Activated CD8-positive, alpha-beta memory T cell treated with anti-CD3 and anti-CD28 coated beads, Interleukin-2, amount 50 U/mL, for 4 hours (primary cell): ENCODE data around the gene DPF1.
A peak's percentile ranks its signal among the peaks of the same experiment; 100 is the strongest.

ENCODE experiments used
- DNase-seq: peaks from one replicate; pipeline ENCODE4 v3.0.0-alpha.2; 2020

DPF1 gene

DNA sequence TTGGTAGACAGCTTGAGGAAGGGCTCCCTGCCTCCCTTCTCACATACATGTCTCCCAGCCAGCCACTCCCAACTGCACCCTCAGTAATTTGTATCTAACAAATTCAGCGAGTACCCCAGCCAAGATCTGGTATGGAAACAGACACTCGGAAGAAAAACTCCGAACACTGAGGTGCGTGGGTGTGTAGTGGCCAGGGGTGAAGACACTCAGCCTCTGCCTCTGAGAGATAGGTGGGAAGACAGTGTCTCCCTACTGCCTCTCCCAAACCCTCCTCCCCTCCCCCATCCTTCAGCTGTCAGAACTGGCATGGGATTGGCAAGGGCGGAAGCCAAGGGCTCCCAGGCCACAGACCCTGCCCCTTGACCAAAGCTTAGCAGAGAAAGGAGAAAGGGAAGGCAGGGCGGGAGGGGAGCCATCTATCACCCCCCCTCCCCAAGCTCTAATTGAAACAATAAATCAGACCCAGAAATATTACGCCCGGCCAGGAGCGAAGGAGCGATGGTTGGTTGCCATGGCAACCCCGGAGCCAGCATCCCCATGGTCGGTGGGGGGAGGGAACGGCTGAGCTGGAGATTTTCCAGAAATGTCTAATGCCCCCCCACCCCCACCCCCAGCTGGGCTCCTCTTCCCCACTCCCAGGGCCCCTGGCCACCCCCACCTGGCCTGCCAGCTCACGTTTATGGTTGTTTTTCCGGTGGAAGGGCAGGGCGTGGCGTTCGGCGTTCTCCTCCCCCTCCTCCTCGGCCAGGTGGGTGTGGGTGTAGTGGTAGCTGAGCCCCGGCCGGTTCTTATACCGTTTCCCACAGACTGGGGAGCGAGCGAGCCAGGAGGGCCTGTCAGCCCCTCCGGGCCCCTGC lies 7.0 kb downstream of the DPF1 start:
- no peak for DNase-seq

DNA sequence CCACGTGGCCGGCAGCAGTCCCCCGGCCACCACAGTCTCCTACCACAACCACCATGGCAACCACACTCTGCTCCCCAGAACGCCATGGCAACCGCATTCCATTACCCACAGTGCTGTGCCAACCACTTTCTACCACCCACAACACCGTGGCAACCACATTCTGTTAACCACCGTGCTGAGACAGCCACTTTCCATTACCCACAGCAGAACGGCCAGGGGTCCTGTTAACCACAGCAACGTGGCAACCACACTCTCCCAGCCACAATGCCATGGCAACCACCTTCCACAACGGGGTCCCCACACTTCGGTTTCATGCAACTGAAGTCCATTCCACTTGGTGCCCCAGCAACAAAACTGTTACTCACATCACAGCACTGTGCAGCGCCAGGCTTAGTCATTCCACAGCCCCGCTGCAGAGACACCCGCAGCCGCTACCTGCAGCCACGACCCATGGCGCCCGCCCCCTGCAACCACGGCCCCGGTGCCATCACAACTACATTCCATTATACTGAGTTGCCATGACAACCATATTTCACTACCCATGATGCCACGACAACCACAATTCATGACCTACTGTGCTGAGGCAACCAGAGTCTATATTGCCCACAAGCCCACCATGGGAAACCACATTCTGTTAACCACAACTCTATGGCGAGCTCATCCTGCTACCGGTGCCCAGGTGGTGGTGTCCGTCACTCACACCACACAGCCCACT lies 10.0 kb downstream of the DPF1 start:
- peak; percentile 64 for DNase-seq

DNA sequence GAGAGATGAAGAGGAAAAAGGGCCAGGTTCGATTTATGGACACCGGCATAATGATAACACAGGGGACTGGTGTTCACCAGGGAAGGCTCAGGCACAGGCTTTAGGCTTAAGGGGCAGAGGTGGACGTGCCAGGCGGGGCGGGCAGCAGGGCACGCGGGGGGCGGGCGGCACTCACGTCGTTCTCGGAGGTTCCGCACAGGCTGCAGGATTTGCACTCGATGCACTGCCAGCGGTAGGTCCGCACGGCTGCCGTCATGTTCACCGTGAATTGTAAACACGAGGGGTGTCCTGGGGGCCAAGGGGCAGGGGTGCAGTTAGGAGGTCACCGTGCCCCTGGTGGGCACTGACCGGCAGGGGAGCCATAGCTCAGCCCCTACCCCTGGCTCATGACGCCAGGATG lies 10.6 kb downstream of the DPF1 start:
- no peak for DNase-seq

DNA sequence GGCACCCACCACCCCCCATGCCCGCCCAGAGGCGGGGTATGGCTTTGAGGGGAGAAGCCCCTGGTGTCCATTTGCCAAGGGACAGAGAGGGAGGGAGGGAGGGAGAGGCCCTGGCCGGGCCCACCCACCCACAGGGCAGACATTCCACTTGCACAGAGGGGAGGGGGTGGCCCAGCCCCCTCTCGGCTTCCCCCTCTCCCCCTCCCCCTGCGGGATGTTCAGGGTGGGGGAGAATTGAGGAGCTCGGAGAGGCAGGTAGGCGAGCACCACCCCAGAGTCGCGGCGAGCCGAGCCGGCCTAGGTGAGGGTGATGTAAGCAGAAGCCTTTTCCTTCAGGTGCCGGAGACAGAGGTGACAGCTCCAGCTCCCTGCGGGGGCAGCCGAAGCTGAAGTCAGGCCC lies 12.3 kb downstream of the DPF1 start:
- no peak for DNase-seq

DNA sequence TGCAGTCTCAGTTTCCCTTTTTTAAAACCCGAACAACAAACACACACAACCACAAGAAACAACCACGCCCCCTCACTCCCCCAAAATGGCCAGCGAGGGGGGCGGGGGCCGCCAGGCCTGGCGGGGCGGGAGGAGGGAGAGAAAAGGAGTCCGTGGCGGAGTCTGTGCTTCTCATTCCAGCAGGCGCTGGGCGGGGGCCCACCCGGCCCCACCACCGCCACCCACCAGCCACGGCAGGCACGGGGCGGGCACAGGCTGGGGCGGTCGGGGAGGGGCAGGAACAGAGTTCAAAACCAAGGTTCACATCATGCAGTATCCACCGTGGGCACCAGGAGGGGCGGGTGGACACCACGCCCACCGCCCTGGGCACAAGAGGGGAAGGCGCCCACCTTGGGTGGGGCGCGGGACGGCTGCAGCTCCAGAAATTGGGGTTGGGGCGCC lies 12.9 kb downstream of the DPF1 start:
- no peak for DNase-seq

DNA sequence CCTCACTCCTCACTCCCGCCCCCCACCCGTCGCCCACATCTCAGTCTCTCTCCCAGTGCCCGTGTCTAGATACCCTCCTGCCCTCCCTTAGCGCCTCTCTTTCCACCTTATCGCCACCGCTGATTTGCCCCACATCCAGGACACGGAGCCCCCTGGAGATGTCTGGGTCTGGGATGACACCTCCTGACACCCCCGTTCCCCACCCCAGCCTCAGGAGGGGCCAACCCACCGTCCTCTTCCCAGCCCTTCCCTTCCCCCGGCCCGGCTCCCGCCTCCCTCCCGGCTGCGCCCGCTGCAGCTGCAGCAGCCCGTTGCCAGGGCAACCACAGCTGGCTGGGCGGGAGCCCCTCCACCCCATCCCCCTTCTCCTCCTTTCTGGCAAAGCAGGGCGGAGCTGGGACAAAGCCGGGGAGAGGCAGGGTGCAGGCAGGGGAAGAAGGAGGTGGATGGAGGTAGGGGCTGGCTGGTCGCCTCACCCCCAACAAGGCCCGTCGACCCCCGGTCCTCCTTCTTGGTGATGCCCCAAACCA lies 13.5 kb downstream of the DPF1 start:
- no peak for DNase-seq

DNA sequence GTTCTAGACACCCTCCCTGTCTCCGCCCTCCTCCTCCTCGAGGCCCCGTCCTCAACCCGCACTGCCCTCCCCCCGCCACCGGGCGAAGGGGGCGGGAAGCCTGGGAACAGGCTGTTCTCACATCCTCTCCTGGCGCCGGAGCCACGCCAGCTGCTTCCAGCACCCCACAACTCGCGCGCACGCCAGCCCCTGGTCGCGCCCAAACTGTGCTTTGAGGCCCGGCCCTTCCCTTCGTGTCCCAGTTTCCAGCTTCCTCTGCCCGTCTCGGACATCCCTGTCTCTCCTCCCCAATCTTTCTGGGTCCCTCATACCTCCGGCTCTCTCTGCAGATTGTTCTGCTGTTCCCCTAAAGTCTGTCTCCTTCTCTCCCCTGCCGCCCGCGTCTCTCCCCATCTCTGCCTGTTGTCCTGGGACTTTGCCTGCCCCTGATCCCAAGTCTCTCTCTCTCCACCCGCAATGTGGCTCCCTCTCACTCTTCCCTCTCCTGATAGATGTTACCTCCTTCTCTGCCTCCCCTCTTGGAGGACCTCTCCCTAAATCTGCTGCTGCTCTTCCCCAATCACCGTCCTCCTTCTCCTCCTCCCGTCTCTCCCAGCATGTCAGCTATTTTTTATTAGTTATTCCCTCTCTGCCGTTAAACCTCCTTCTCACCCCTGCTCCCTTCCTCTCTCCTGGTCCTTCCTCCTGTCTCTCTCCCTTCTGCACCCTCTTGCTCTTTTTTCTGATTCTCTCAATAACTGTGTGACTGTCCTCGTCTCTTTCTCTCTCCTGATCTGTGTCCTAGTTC lies 14.2 kb downstream of the DPF1 start:
- DNase-seq, result no peak

DNA sequence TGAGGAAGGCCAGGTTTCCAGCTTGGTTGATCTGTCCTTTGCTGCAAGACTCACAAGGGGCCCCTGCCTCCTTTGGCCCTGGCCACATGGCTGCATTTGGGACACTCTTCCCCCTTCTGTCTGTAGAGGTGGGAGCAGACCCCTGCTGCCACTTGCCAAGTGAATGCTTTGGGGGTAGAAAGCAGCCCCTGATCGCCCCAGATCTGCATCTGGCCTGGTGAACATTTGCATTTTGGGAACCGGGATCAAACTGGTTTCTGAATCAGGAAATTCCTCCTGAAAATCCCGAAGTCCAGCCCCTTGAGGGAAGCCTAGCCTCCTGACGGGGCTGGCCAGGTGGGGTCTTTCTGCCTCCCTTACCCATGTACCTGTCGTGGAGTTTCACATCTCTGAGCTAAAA lies 14.9 kb downstream of the DPF1 start:
- DNase-seq, result no peak

DNA sequence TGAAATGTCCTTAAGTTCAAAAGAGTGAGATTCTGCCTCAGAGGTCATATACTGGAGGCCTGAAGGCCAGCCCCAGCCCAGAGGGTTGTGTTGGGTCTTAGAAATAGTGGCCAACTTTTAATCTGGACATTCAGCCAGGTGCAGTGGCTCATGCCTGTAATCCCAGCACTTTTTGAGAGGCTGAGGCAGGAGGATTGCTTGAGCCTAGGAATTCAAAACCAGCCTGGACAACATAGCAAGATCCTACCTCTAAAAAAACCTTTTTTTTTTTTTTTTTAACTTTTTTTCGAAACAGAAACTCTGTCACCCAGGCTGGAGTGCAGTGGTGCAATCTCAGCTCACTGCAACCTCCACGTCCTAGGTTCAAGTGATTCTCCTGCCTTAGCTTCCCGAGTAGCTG lies 15.5 kb downstream of the DPF1 start:
- no peak for DNase-seq

DNA sequence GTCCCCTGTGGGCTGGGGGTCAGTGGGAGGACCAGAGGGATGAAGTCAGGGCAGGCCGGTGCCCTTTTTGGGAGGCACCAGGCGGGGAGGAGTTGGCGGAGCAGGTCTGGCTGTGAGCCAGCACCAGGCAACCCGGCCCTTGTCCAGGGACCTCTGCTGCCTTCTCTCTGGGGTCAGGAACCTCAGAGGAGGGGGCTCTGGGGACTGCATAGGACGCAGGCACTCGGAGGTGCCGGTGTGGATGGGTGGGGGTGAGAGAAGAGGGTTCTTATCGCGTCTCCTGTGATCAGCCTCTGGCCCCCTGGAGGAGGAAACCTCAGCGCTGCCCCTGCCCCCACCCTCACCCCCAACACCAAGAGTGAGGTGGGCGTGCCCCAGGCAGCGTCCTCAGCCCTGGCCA lies 16.5 kb downstream of the DPF1 start:
- no peak for DNase-seq

DNA sequence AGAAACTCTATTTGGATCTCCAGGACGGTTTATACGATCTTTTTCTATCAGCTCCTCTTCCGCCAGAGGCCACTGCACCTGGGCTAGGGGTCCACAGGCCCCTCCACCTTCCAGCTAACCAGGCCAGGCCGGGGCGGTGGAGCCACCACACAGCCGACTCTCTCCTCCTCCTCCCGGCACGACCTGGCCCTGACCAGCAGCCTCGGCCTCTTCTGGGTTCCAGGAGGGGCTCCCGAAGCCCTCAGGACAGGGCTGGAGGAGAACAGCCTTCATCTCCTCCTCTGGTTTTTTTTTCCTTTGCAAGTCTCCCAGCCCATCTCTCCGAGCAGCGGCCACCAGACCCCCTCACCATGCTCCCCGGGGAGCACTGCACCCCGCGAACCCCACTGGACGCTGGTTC lies 17.1 kb downstream of the DPF1 start:
- DNase-seq, result no peak

DNA sequence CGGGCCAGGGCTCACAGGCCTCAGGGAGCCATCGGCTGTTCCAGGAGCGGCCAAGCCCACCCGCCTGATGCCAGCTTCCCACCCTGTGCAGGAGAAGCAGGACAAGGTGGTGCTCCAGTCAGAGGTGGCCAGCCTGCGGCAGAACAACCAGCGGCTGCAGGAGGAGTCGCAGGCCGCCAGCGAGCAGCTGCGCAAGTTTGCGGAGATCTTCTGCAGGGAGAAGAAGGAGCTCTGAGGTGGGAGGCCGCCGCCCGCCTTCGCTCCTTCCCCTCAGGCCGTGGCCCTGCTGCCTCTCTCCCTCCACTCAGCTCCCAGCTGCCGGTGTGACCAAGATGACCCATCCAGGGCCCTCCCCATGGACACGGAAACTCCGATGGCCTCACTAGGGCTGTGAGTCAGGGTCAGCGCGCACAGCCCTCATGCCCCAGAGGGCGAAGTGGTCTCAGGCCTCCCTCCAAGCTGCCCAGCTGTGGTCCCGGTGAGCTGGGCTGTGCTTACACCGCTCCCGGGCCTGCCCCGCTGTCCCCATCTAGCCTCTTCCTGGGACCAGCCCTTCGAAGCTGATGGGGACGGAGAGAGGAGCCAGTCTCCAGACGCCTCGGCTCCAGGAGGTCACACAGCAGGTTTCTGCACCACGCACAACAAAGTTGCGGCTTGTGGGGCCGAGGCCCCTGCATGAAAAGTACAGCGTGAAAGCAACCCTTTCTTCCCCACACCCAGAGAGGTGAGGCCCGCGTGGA lies 17.8 kb downstream of the DPF1 start:
- no peak for DNase-seq

DNA sequence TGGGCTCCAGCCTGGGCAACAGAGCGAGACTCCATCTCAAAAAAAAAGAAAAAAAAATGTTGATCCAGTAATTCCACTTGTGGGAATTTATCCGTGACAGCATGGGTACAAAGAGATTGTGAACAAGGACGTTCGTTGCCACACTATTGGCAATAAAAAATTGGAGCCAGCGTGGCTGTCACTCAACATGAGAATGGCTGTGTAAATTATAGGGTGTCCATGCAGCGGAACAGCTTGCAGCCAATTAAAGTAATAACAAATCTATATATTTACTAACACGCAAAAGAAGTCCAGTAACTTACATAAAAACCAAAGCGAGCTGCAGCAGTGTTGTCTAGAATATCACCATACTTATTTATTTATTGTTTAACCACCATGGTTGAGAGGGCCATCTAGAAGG lies 19.3 kb downstream of the DPF1 start:
- no peak for DNase-seq

DNA sequence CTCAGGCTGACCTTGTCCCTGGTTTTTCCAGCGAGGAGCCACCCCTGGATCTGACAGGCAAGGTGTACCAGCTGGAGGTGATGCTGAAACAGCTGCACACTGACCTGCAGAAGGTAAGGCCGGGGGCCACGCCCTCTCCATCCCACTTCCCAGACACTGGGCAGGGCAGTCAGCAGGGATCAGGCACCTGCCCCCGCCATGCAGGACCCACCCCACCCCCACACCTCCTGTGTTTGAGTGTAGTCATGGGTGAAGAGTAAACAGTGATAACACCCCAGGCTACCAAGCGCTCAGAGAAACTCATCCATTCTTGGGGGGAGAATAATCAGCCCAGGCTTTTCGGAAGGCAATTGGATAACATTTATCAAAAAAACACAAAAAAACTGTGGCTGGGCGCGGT lies 19.9 kb downstream of the DPF1 start:
- no peak for DNase-seq

DNA sequence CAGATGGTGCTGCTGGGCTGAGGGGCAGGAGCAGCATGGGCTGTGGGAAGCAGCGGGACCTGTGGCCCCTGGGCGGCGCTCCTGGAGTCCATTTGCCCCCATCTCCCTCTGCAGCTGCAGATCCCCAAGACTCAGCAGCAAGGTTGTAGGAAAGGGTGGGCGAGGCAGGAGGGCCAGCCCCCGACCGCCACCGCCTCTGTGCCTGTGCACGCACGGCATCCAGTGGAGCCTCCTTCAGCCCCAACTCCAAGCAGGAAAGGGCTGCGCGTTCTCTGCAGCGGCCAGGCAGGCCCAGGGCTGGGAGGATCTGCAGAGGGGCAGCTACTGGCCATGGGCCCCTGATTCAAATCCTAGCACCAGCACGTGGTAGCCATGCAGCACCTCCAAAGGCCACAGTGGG lies 20.8 kb downstream of the DPF1 start:
- no peak for DNase-seq

DNA sequence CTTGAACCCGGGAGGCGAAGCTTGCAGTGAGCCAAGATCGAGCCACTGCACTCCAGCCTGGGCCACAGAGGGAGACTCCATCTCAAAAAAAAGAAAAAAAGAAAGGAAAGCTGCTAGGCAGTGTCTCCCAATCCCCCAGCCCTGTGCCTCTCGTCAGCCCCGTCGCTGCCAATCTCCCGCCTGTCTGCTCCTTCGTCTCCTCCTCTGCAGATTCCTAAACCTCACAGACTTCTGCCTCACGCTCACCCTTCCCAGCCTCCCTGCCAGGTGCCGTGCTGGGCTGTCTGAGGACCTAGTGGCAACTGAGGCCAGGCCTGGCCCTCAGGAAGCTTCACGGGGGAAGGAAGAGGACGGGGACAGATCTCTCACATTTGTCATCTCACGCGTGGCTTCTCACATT lies 21.5 kb downstream of the DPF1 start:
- no peak for DNase-seq

DNA sequence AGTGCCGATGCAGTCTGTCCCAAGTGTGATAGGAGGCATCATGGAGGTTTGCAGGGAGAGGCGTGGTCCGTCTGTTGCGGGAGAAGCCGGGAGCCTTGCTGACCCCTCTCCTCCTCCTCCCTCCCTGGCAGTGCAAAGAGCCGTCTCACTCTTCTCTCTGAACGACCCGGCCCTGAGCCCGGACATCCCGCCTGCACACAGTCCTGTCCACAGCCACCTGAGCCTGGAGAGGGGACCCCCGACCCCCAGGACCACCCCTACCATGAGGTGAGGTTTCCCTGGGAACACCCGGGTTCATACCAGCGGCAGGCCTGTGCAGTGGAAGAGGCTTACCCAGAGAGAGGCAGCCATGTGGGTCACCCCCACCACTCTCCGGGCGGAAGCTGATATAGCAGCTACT lies 22.3 kb downstream of the DPF1 start:
- no peak for DNase-seq

DNA sequence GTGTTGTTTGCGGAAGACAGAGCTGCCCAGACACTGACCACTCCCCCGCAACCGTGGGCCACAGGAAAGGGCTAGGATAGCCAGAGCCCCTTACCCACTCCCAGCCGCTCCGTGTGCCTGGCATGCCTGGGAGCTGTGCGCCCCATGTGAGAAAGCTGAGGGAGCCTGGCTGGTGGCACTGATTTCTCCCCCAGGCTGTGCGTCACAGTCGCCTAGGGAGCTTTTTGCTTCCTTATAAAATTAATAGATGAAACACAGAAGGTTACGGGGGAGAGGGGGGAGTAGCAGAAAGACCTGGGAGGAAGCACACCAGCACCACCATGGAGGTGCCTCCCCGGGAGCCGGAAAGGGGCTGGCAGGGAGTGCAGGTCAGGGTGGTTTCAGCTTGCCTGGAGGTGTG lies 24.7 kb downstream of the DPF1 start:
- no peak for DNase-seq

DNA sequence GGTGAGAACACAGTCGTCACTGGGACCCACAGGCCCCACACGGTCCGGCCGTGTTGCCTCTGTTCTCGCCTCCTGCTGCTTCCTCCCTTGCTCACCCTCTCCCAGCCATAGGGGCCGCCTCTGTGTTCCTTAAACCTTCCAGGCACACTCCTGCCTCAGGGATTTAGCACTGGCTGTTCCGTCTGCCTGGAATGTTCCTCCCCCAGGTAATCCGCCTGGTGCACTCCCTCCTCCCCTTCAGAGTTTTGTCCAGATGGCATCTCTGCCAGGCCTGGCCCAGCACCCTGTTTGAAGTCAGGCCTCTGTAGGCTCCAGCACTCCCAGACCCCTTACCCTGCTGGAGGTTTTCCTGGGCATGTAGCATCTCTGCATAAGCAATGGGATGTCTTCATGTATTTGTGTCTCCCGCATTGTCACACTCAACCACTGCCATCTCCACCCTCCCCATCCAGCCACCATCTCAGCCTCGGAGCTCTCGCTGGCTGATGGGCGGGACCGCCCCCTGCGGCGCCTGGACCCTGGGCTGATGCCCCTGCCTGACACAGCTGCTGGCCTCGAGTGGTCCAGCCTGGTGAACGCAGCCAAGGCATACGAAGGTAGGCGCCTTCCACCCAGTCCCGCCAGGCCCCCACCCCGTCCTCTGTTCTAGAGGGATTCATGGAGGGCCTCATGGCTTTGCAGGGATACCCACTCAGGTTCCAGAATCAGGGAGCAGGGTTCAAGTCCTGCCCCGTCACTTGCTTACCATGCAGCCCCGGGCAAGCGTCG lies 25.9 kb downstream of the DPF1 start:
- DNase-seq, result no peak

DNA sequence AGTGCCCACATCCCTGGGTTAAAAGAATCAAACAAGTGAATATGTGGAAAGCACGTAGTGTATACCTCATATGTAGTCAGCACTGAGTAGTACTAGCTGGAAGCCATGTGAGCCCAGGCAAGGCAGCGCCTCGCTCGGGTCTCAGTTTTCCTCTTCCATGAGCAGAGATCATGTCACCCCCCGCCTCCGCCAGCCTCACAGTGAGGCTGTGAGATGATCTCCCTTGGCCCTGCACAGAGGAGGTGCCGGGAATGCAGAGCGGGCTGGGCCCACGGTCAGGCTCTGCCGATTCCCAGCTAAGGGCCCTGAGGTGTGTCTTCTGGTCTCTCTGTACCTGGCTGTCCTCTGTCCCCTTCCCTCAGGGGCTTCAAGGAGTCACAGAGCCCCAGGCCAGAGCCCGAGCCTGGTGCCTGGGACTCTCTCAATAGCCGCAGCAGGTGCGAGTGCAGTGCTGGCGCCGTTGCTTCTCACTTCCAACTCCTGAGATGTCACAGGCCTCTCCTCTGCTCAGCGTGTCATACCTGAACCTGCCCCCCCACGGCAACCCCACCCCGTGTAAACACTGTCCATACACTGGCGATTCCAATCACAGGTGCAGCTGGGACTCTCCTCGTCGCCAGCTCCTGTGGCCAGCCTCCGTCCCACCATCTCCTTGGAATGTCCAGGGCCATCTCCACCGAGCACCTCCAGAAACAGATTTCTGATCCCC lies 26.9 kb downstream of the DPF1 start:
- DNase-seq, result no peak

DNA sequence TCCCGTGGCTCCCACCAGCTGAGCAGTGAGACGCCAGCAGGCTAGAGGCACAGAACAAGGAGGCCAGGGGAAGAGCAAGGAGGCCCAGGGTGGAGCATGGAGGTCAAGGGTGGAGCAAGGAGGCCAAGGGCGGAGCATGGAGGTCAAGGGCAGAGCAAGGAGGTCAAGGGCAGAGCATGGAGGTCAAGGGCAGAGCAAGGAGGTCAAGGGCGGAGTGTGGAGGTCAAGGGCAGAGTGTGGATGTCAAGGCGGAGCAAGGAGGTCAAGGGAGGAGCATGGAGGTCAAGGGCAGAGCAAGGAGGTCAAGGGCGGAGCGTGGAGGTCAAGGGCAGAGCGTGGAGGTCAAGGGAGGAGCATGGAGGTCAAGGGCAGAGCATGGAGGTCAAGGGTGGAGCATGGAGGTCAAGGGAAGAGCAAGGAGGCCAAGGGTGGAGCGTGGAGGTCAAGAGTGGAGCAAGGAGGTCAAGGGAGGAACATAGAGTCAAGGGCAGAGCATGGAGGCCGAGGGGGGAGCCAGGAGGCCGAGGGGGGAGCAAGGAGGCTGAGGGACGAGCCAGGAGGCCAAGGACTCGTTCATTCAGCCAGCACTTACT lies 27.7 kb downstream of the DPF1 start:
- no peak for DNase-seq
